A673 (cell line): ENCODE measurements around the gene ITK.

Experiments used
- CTCF ChIP-seq: fragments of 300-800, 200-600 bp; sonication (generic); conservative IDR thresholded peaks from 2 replicates; pipeline ENCODE4 v1.5.1; 2017; ENCODE audit warnings: low read depth, mild to moderate bottlenecking, antibody characterized with exemption, low read length, moderate library complexity, mixed read lengths
- EZH2 ChIP-seq: fragments of 200-600 bp; sonication (generic); IDR thresholded peaks from 2 replicates; pipeline ENCODE4 v1.6.1; 2017; ENCODE audit warnings: borderline replicate concordance, low read depth, mild to moderate bottlenecking, mixed read lengths, antibody characterized with exemption, low read length; ENCODE audit not compliant: poor library complexity, severe bottlenecking

DNA sequence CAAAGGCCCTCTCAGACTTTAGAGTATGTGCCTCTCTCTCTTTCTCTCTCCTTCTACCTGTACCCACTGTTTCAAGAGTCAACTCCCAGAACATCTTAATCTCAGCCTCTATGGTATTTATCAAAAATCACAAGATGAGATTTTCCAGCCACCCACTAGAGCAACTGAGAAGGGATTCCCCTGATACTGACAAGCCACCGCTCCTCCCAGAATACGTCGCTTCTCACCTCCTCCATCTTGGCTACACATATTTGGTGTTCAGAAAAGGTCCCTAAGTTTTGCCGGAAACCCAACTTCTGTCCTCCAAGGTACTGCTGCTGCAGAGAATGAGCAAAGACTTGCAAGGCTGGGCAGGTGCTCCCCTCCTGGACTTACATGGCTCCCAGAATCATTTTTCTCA is 20.6 kb upstream of the ITK start:
- TF ChIP-seq CTCF (no peak), EZH2 (no peak)
